K562 (cell line): ENCODE data around the gene ANKRD34A. TPM values are rescaled to one million over a fixed set of nuclear protein-coding genes. Genes with fewer than 3 reads are reported as not detected.

ENCODE experiments used
- ARID2 ChIP-seq: fragments of 450-650 bp; IDR thresholded peaks from 2 replicates; pipeline ENCODE4 v1.6.1; 2017; ENCODE audit warnings: antibody characterized with exemption, mild to moderate bottlenecking
- BCL6 ChIP-seq: fragments of 250-450 bp; sonication (Bioruptor Pico); IDR thresholded peaks from 2 replicates; pipeline ENCODE4 v1.4.0; 2020
- BRCA1 ChIP-seq, 2 experiments: fragments of 450-650 bp in 1 of 2; sonication (generic) in 1 of 2; formaldehyde crosslinking in 1 of 2; IDR thresholded peaks; 2 replicates each; pipeline versions ENCODE4 v1.5.0 to v1.6.1; 2017 to 2020; ENCODE audit warnings: mild to moderate bottlenecking in 1 of 2, missing genetic modification reagents in 1 of 2
- CTCF ChIP-seq, 3 experiments: IDR thresholded peaks in 2 of 3; conservative IDR thresholded peaks in 1 of 3; 2 replicates each; pipeline ENCODE4 v1.5.1; 2011 to 2012; ENCODE audit warnings: low read length in 3 of 3, mild to moderate bottlenecking in 3 of 3, control low read depth in 2 of 3, improper control_type of control experiment in 1 of 3, inconsistent platforms in 1 of 3, low read depth in 1 of 3, mixed read lengths in 1 of 3, moderate library complexity in 1 of 3; ENCODE audit not compliant: insufficient read depth in 2 of 3
- L3MBTL2 ChIP-seq: fragments of 450-650 bp; IDR thresholded peaks from 2 replicates; pipeline ENCODE4 v1.6.1; 2016; ENCODE audit warnings: mild to moderate bottlenecking, moderate library complexity
- NCOA2 ChIP-seq, 2 experiments: fragments of 450-650 bp; IDR thresholded peaks; 2 replicates each; pipeline ENCODE4 v1.6.1; 2018; ENCODE audit warnings: mild to moderate bottlenecking in 2 of 2, moderate library complexity in 1 of 2; ENCODE audit not compliant: partially characterized antibody in 2 of 2
- RBFOX2 ChIP-seq: fragments of 200-400 bp; formaldehyde crosslinking; IDR thresholded peaks from 2 replicates; pipeline ENCODE4 v1.6.1; 2017; ENCODE audit warnings: low read depth, mild to moderate bottlenecking, low read length, moderate library complexity
- RBM39 ChIP-seq: fragments of 200-400 bp; formaldehyde crosslinking; optimal IDR thresholded peaks from 2 replicates; pipeline ENCODE3; 2018; ENCODE audit warnings: low read depth, low read length
- SMAD3 ChIP-seq: fragments of 450-650 bp; formaldehyde crosslinking; conservative IDR thresholded peaks from 2 replicates; pipeline ENCODE4 v1.4.0; 2020; ENCODE audit warnings: mild to moderate bottlenecking
- TRIM24 ChIP-seq, 2 experiments: fragments of 450-650 bp; IDR thresholded peaks; 2 replicates each; pipeline ENCODE4 v1.6.1; 2016
- ZKSCAN8 ChIP-seq: fragments of 200-800 bp; sonication (Bioruptor generic); IDR thresholded peaks from 2 replicates; pipeline ENCODE4 v1.6.1; 2016; ENCODE audit warnings: missing genetic modification characterization, missing compliant biosample characterization
- ZNF140 ChIP-seq: fragments of 250-450 bp; sonication (Bioruptor Pico); IDR thresholded peaks from 2 replicates; pipeline ENCODE4 v1.8.0; 2021; ENCODE audit warnings: moderate library complexity, mild to moderate bottlenecking, inconsistent platforms
- ZNF232 ChIP-seq: sonication (generic); formaldehyde crosslinking; IDR thresholded peaks from 2 replicates; pipeline ENCODE4 v1.8.0; 2022; ENCODE audit warnings: mild to moderate bottlenecking, missing genetic modification reagents
- ZNF408 ChIP-seq: fragments of 250-450 bp; sonication (Bioruptor Pico); IDR thresholded peaks from 2 replicates; pipeline ENCODE4 v1.4.0; 2020; ENCODE audit warnings: low read depth, mild to moderate bottlenecking, moderate library complexity
- ZNF589 ChIP-seq: fragments of 200-800 bp; sonication (Bioruptor generic); IDR thresholded peaks from 2 replicates; pipeline ENCODE4 v1.6.1; 2016; ENCODE audit warnings: low read depth, missing genetic modification characterization, missing compliant biosample characterization
- polyA plus RNA-seq, 8 experiments: library from polyadenylated mRNA; depleted of rRNA in 4 of 8; stranded (reverse) in 5 of 8; unstranded in 3 of 8; fragments of >200 nt; fragmentation: Nextera tagmentation in 2 of 8; fragmentation: Illumina TruSeq in 1 of 8; extraction: Ambion mirVana in 2 of 8; extraction: Trizol in 1 of 8; gene quantifications; 2 replicates each; pipeline versions ENCODE4 v1.2.1 to v1.2.3, GENCODE V29; 2011 to 2014; ENCODE audit warnings: inconsistent platforms in 1 of 8, missing spikeins in 1 of 8
- total RNA-seq, 7 experiments: library from RNA; depleted of rRNA in 6 of 7; stranded (reverse); fragments of >200 nt in 6 of 7; fragmentation: Illumina TruSeq in 2 of 7; extraction: Trizol in 2 of 7; gene quantifications; 2 replicates each; pipeline versions ENCODE4 v1.2.1 to v1.2.3, GENCODE V29; 2011 to 2021; ENCODE audit warnings: low replicate concordance in 1 of 7
- TF ChIP-seq, protein P1 (sequence below), 3 experiments: fragments of 200-800 bp in 1 of 3; fragments of 250-450 bp in 1 of 3; fragments of 450-650 bp in 1 of 3; sonication (Bioruptor Pico) in 1 of 3; sonication (Bioruptor generic) in 1 of 3; formaldehyde crosslinking in 1 of 3; IDR thresholded peaks; 2 replicates each; pipeline versions ENCODE4 v1.6.1 to v1.8.0; 2016 to 2022; ENCODE audit warnings: mild to moderate bottlenecking in 2 of 3, missing genetic modification characterization in 2 of 3, missing compliant biosample characterization in 1 of 3, moderate library complexity in 1 of 3
- TF ChIP-seq, protein P2 (sequence below): fragments of 250-450 bp; sonication (Bioruptor Pico); IDR thresholded peaks from 2 replicates; pipeline ENCODE4 v1.8.0; 2021; ENCODE audit warnings: borderline replicate concordance, mild to moderate bottlenecking, moderate library complexity; ENCODE audit not compliant: poor library complexity, severe bottlenecking

The ANKRD34A gene
- total and polyA plus RNA-seq, 9 of the 15 experiments (the other 6 are each of a cell fraction or from before 2014, with no cell fraction given), result 0.06 to 1.6 (median 0.43) TPM

- no peak for TF ChIP-seq BRCA1 (IDR thresholded peaks at IDR 0.05)
- TF ChIP-seq BRCA1 (CRISPR knock-in tag; IDR thresholded peaks at IDR 0.05), result no peak
- TF ChIP-seq ZKSCAN8 (CRISPR knock-in tag), result peak; percentile 65; the same call in 1 of the 2 replicates
- no peak for TF ChIP-seq SMAD3
- no peak for TF ChIP-seq RBM39
- no peak for TF ChIP-seq ZNF232
- no peak for TF ChIP-seq NCOA2 (IDR thresholded peaks at IDR 0.05; ENCODE audit: partially characterized antibody in 2 of 2)
- TF ChIP-seq ZNF408 (CRISPR knock-in tag), result no peak
- TF ChIP-seq, protein P1, sequence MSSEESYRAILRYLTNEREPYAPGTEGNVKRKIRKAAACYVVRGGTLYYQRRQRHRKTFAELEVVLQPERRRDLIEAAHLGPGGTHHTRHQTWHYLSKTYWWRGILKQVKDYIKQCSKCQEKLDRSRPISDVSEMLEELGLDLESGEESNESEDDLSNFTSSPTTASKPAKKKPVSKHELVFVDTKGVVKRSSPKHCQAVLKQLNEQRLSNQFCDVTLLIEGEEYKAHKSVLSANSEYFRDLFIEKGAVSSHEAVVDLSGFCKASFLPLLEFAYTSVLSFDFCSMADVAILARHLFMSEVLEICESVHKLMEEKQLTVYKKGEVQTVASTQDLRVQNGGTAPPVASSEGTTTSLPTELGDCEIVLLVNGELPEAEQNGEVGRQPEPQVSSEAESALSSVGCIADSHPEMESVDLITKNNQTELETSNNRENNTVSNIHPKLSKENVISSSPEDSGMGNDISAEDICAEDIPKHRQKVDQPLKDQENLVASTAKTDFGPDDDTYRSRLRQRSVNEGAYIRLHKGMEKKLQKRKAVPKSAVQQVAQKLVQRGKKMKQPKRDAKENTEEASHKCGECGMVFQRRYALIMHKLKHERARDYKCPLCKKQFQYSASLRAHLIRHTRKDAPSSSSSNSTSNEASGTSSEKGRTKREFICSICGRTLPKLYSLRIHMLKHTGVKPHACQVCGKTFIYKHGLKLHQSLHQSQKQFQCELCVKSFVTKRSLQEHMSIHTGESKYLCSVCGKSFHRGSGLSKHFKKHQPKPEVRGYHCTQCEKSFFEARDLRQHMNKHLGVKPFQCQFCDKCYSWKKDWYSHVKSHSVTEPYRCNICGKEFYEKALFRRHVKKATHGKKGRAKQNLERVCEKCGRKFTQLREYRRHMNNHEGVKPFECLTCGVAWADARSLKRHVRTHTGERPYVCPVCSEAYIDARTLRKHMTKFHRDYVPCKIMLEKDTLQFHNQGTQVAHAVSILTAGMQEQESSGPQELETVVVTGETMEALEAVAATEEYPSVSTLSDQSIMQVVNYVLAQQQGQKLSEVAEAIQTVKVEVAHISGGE (CRISPR knock-in tag; IDR thresholded peaks at IDR 0.05), result peak in 1 of 3 experiments; percentile 74; a peak in 1 of 6 replicates
- TF ChIP-seq, protein P2, sequence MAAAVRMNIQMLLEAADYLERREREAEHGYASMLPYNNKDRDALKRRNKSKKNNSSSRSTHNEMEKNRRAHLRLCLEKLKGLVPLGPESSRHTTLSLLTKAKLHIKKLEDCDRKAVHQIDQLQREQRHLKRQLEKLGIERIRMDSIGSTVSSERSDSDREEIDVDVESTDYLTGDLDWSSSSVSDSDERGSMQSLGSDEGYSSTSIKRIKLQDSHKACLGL, result no peak
- no peak for TF ChIP-seq BCL6 (CRISPR knock-in tag)
- TF ChIP-seq CTCF (IDR thresholded peaks at IDR 0.05 in 2 of 3, conservative IDR thresholded peaks at IDR 0.05 in 1 of 3; ENCODE audit: insufficient read depth in 2 of 3, low read depth in 1 of 3, low read length in 3 of 3), result no peak
- TF ChIP-seq ARID2, result no peak
- TF ChIP-seq TRIM24 (IDR thresholded peaks at IDR 0.05), result peak in 1 of 2 experiments; percentile 4; a peak in 1 of 4 replicates
- no peak; the same call in 1 of the 2 replicates for TF ChIP-seq L3MBTL2
- 0 out of 2 replicates have a peak, but pooled peaks have one; percentile 17 for TF ChIP-seq ZNF140 (CRISPR knock-in tag)
- TF ChIP-seq ZNF589 (CRISPR knock-in tag), result peak; percentile 49; the same call in 1 of the 2 replicates
- peak; percentile 40; the same call in 1 of the 2 replicates for TF ChIP-seq RBFOX2
Observed at GRCh38 chr1:145979746-145980456, 15.5 kb upstream of the ANKRD34A start (continued).
